NCI-H1092 (cell line): ENCODE results near the gene IGSF9B.

Experiments
- DNase-seq: peaks from one replicate; lab custom pipeline; 2025; lab: John Stamatoyannopoulos, UW

IGSF9B gene

DNA sequence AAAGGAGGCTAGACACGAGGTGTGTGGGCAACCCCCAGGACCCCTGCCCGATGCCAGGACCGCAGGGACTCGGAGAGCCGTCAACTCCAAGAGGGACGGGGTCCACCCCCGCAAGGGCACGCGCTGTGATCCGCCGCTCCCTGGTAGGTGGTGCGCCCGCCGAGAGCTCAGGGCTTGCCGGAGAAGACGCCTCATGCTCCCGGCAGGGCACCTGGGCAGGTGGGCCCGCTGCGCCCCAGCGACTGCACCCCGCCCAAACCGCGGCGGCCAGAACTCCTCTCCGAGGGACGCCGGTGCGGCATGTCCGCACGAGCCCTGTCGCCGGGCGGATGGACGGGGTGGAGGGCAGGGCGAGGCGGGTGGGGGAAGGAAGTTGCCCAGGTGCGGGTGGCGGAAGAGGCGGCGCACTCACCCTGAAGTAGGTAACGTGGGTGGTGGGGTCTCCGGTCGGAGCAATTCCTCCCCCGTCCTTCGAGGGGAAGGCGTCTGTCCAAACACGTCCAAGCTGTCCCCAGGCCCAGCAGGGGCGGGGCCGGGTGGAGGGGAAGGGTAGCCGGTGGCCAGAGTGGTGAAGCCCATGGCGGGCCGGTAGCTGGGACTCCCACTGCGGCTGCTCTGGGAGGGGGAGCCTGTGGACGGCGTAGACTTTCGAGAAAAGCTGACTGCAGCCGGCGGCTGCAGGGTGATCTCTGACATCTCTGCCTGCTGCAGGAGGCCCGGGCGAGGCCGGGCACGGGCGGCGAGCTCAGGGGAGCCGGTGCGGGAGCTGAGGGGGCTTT is 37.2 kb downstream of the IGSF9B start:
- no peak for DNase-seq

DNA sequence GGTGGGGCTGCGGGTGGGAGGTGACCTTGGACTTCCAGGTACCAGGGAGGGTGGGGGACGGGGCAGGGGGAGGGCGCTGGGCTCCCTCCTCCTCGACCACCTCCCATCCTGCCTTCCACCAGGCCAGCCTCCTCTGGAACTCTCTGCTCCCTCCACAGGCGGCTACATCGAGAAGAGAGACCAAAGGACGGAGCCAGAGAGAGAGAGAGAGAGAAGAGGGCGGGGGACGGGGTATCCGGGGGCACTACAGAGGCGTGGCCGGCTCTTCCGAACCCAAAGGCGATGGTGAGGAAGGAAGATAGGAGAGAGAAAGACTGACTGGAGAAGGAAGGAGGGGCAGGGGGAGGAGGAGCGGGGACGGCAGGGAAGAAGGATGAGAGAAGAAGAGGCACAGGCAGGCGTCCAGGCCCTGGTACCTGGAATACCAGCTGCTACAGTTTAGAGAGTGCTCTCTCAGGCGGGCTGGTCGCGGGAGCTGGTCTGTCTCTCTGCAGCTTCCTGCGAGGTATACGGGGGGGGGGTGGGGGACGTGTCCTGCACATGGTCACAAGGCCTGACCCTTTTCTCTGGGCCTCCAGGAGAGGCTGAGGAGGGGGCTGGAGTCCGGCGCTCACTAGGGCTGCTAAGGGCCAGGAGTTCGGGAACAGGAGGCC is 38.0 kb downstream of the IGSF9B start:
- DNase-seq = no peak

DNA sequence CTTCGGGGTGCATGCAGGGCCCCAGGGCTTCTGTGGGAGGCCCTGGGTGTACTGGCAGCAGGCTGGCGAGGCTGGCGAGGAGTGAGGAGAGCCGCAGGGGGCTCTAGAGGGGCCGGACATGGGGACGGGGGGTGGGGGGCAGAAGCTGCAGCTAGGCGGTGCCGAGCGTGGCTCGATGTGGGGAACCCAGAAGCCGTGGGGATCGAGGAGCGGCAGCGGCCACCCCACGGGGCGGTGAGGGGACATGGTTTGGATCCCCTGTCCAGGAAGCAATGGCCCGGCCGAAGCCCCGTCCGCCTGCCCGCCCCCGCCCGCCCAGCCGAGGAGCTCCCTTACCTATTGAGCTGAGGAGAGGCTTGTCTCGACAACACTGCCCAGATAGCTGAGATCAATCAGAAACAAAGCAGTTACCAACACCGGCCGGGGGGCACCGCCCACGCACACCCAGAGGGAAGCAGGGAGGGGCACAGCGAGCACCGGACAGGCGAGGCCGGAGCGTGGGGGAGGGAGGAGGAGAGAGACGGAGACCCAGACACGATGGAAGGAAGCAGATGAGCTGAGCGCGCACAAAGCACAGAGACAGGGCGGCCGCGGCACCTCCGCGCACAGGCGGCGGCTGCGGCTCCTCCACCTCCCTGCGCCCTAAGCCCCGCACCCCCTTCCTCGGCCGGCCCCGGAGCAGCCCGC is 38.7 kb downstream of the IGSF9B start:
- DNase-seq = no peak

DNA sequence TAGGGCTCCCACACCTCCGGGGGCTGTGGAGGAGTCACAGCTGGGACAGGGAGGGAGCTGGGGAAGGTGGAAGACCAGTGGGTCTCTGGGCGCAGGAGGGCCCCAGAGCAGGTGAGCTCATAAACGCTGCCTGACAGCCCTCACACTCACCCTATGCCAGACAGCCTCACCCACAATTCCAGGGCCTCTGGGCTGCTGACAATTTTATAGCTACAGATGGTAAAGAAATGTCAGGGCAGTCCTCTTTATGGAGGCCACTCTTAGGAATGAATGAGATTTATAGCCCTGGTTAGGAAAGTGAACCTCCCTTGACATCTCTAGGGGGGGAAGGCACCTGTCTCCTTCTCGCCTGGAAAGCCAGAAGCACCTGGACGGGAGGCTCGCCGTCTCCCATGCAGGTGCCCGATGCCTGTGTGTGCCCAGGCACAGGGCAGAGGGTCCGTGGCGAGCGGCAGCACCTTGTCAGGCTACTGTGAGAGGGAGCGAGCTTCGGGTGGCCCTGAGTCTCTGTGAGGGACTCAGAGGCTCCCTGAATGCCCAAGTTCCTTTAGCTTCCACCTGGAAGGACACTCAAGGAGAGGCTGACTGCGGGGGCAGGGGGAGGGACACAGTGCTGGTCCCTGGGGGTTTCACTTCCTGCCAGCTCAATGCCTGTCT is 39.9 kb downstream of the IGSF9B start:
- DNase-seq = no peak

DNA sequence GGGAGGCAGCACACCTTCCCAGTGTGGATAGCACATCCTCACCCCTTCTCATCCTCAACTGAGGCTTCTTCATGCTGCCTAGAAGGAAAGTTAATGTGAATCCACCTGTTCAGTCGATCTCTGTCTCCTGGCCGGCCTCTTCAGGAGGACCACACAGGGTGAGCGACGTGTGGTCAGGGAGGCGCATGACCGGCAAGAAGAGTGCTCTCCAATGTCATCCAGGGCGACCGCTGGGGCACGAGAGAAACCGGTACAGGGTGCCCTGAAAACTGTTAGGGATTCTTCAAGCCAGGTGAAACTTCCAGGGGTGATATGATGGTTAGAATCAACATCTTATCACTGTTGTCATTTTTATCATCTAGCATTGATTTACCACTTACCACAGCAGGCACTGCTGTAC is 43.0 kb downstream of the IGSF9B start:
- no peak for DNase-seq

DNA sequence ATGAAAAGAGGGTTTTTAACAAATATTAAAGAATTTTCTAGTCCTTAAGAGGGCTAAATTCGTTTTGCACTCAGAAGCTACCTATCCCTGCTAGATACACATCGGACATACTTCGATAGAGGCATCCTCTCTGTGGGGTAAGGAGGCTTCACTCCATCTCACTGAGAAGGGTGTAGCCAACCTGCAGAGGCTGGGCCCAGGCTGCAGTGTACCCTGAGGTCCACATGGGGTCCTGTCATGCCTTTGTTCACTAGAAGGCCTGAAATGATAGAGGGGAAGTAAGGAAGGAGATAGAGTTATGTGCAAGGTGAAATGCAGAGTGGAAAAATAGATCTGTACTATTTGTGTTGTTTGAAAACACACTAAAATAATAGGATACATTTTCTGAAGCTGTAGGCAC is 45.6 kb downstream of the IGSF9B start:
- DNase-seq = no peak

DNA sequence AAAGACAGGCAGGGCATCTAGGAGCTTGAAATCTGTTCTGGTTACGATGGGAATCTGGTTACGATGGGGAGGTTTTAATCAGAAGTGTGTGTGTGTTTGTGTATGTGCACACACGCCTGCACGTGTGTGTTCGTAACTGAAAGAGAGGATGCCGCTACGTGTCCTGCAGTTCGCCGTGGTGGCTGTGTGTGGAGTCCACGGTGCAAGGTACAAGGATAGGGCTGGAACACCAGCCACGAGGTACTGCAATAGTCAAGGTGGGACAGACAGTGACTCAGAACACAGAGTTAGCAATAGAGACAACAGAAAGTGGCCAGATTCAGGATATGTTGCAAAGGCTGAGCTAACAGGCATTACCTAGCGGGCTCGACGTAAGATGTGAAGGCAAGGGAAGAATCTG is 46.7 kb downstream of the IGSF9B start:
- DNase-seq = no peak

DNA sequence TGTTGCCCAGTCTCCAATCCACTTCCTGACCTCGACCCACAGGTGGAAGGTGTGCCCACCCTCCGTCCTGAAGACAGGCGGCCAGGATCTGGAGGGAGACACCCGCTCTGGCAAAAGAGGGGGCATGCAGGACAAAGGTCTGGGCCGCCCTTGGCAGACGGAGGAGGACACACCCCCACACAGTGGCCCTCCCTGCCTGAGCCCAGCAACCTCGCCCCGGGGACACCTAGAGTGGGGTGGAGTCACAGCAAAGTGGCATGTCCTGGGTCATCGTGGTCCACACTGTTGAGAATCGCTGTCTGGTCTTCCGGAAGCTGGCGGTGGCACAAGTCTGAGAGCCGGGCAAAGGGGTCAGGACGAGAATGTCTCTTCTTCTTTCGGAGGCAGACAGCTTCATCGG is 47.9 kb downstream of the IGSF9B start:
- no peak for DNase-seq

DNA sequence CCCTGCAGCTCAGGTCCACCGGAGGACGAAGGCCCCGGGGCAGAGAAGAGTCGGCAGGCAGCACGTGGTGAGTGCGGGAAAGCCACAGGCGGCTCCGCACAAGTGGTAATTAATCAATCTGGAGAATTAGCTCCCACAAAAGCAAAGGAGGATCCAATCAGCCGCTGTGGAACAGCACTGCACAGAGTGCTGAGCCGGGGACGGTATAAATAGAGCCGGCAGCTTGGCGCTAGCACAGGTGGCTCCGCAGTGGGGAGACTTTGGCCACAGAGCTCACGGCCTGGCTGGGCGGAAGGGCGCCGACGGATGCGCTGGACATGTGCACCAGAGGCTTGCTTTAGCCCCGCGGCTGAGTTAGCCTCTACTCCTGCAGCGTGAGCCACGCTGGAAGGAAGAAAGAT is 48.9 kb downstream of the IGSF9B start:
- DNase-seq = no peak

DNA sequence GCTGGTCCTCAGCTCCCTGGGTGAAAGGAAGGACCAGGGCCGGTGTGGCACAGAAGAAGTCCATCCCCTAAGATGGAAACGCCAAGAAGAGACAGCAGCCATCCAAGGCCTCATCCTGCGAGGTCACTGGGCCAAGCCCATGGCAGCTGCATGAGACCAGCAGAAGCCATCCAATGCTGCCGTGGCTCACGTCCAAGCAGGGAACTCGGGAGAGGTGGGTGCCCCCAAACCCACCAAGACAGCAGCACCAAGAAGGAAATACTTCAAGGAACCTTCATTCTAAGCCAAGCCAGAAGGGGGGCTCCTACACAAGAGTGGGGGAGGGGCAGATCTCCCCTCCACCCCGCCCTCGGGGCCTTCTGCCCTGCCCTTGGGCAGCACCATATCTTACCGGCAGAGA is 49.6 kb downstream of the IGSF9B start:
- no peak for DNase-seq

DNA sequence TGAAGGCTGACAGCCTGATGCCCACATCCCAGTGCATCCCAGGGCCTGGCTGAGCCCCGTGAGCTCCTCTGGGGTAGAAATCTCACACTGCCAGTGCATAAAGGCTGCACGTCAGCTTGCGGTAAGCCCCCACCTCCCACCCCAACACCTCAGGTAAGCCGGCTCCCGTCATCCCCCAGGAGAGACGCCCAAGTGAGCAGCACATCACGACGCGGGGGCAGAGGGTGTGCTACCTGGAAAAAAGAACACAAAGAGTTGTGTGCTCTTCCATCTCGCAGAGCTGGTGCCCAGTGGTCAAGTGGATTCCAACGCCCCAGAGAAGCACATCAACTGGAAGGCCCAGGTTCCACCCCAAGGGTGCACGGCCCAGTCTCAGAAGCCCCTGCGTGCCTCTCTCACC is 50.0 kb downstream of the IGSF9B start:
- no peak for DNase-seq

DNA sequence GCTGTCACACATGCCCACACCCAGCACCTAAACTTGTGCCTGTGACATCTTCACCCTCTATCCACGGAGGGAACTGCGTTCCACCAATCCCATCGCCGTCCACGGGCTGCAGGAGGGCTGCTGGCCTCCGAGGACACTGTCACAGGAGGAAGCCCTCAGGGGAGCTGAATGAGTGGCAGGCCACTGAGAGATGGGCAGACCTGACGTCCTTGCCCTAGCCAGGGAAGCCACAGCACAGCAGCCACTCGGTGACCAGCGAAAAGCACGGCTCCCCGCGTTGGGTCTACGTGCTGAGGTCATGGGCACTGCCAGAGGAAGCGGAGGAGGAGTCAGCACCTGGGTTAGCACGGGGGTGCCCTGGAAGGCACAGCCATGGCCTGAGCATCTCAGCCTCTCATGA is 50.5 kb downstream of the IGSF9B start:
- DNase-seq = no peak

DNA sequence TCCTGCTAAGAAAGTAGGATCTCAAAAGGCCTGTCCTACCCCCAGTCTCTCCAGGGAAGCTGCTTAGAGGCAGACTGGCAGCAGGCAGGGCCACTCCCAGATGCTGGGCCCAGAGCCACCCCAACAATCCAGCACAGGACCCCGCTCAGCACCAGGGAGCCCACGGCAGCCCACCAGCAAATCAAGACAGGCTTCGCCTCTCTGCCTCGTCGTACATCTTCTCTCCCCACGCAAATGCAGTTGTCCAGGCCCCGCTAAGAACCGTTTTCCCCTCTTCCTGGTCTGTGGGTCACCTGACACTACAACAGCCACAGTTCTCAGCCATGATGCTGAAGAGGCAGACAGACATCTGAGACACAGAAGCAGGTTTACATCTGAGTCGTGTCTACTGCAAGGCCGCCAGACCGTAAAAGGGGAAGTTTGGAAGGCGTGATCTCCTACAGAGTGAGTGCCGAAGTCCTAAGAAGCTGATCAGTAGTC is 51.1 kb downstream of the IGSF9B start:
- no peak for DNase-seq

DNA sequence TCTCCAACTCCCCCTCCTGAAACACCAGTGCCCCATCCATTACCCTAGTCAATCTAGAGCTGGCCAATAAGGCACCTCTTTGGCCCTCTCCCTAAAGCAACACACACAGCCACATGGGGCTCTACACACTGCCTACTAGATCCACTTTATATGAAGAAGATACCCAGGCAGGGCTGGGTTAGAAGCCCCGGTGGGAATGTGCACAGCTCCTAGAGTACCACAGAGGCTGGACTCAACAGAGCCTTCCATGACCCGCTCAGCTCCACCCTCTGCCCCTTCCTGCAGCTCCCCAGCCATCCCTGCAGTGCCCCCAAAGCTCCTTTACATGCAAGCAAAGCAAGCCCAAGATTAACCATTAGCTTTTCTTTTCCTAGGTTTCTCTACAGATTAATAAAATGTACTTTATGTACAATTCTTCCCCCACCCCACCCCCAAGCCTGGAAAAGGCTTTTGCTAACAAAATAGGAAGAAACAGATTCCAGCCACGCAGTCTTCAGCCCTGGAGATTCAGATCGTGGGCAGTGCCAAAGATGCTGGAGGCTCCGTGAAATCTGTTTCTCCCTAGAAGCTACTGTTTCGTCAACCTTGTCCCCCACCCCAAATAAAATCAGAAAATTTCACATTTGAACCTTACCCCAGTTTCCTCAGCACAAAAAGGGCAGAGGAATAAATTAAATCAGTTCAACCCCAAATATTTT is 51.8 kb downstream of the IGSF9B start:
- no peak for DNase-seq

DNA sequence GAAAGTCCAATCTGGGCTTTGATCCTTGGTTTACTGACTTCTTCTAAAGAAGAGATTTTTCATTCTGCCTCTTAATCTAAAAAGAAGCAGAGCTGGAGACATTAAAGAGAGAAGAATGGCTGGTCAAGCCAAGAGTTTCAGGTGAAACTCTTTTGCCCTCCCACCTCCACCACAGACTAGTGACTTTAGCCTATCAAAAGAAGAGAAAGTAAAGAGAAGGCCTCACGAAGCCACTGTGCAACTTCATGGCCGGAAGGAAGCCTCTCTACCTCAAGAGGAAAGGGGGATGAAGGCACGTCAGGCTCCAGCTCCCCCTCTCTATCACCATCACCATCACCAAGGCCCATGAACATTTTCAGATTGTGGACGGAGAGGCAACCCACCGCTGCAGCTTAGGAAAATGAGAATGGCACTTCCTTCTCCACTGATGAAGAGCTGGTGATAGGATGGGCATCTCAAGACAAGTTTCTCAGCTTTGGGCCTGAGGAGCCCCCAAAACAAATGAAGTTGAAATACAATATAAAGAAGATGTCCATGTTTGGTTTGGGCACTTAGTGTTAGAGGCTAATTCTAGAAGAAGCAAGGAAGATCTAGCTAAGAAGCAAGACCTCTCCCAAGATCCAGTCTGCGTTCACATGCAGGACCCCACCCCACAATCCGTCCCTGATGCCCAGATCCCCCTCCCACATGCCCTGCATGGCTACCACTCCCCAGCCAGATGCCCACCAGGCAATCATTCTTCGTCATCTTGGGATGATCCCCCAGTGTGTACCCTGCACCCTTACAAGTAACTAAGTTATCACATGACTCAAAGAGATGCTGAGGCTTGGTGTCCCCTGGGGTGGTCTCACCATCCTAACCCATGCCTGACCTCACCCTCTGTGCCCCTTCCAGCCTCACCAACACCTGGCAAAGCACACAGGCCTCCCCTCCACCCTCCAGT is 52.6 kb downstream of the IGSF9B start:
- no peak for DNase-seq

DNA sequence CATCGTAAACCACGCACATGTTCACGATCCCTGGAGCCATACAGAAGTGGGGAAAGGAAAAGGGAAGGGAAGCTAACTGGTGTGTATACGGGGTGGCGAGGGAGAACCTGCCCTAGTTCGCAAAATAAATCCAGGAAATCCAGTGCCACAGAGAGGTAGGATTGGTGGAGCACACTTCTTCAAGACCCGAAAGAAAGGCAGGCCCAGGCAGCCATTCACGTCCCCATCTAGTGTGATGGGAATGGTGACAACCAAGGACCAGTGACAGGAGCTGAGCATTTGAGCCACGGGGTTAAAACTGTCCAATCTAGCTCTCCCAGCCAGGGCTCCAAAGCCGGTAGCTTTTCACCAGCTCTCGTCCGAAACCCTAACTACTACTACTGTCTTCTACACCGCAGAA is 53.7 kb downstream of the IGSF9B start:
- DNase-seq = no peak

DNA sequence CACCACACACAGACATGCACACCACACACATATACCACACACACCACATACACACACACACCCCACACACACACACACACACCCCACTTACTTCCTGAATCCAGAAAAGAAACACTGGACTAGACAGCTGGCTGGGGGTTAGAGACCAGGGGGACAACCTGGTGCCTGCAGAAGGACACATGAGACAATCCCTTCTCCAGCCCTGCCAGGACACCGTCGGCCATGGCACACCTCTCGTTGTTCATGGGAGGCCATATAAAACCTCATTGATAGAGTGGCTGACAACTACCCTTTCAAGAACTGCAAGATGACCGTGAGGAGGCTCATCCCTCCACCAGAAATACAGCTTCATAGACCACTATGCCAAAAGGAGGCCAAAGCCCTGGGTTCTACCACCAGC is 54.3 kb downstream of the IGSF9B start:
- DNase-seq = no peak

DNA sequence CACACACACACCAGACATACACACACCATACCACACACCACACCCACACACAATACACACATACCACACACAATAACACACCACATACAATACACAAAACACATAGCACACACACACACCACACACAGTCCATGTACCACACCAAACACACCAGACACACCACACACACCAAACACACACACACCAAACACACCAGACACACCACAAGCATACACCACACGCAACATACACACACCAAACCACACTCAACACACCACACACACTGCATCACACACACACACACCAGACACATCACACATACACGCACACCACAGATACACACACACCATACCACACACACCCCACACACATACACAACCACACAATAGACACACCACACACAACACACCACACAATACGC is 54.8 kb downstream of the IGSF9B start:
- DNase-seq = no peak

DNA sequence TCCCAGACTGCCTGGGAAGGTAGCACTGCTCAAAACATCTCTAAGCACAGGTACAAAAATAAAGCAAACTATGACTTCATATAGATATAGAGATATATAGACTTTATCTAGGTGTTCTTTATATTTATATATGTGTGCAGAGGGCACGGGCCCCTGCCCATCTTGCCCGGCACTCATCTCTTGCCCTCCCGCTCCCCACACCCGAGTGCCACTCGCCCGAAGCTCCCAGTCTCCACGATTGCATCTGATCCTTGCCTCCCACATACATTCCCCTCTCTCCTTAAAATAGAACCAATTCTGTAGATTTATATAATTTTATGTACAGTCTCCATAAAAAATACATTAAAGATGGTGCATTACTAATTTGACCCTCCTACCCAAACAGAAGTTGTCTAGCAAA is 55.5 kb downstream of the IGSF9B start:
- DNase-seq = no peak

DNA sequence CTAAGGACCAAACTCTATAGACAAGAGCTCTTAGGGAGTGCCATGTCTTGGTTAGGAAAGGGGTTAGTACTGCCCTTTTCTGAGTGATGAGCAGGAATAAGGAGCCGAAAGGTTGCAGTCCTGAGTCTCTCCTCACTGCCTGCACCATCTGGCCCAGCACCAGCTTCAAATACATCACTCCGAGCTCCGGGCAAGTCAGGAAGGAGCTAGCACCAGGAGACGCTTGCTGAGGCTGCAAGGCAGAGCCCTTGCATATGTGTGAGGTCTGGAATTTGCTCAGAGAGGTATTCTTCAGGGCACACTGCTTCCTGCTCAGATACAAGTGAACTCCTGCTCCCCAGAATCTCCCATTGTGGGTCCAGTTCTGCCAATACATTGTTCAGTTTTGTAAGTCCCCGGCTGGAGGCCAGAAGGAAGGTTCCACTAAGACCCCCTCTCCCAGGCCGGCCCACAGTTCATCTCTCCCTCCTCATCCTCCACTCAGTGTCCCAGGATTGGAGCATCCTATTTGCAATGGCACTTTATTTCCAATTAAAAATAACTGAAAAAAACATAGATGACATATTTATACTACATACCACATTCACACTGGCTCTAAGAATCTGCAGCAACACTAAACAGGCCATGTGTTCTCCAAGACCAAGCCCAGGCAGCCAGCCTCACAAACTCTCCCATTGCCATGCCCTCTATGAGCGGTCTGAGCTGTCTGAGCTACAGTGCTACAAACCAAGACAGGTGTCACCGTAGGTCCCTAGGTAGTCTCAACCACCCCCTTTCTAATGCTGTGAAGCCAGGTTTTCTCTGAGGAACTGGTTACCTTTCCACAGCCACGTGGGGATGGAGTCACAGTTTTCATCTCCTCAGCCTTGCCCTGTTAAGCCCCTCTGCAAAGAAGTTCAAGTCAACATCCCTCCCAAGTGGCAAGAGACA is 56.3 kb downstream of the IGSF9B start:
- DNase-seq = no peak
